ENCODE data around the gene S100P. TPM values are rescaled to one million over a fixed set of nuclear protein-coding genes. Genes with fewer than 3 reads are reported as not detected.
"Not testable (repeated sequence)": the region's sequence is repeated elsewhere in the genome, so short reads cannot be mapped to it uniquely, and the experiment has no call there.

S100P gene
- total RNA-seq, 4 donors from 2014 or later = 15.8 to 65.8 (median 51.8) TPM

DNA sequence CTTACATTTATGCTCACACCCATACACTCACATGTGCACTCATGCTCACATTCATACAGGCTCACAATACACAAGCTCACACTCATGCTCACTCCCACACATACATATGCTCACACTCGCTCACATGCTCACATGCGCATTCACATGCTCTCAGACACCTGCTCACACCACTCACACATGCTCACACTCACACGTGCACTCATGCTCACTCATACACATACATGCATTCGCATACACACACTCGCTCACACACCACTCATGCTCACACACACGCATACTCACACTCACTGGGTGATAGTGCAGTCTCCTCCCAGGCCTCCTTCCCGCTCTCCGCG is 28.4 kb upstream of the S100P start:
- Histone ChIP-seq H3K36me3 (peaks cover 0 to 19% (median 0%) of the 10 kb centered on the region in 3 donors), H3K9me3 (no peaks in the 10 kb centered on the region), H3K4me3 (no peak overlapping the region), H3K27me3 (peaks cover 0 to 32% (median 2%) of the 10 kb centered on the region in 4 donors), H3K4me1 (peaks cover 6 to 27% (median 7%) of the 10 kb centered on the region in 3 donors), H3K27ac (no peak overlapping the region)
- no peak for DNase-seq
- intact Hi-C loops (cut with DNase I) = no loop called here
- WGBS, 2 donors = 96 to 97% methylated on average over 9 of the region's 9 CpGs
- TF ChIP-seq, protein P1, sequence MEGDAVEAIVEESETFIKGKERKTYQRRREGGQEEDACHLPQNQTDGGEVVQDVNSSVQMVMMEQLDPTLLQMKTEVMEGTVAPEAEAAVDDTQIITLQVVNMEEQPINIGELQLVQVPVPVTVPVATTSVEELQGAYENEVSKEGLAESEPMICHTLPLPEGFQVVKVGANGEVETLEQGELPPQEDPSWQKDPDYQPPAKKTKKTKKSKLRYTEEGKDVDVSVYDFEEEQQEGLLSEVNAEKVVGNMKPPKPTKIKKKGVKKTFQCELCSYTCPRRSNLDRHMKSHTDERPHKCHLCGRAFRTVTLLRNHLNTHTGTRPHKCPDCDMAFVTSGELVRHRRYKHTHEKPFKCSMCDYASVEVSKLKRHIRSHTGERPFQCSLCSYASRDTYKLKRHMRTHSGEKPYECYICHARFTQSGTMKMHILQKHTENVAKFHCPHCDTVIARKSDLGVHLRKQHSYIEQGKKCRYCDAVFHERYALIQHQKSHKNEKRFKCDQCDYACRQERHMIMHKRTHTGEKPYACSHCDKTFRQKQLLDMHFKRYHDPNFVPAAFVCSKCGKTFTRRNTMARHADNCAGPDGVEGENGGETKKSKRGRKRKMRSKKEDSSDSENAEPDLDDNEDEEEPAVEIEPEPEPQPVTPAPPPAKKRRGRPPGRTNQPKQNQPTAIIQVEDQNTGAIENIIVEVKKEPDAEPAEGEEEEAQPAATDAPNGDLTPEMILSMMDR (IDR thresholded peaks at IDR 0.05) = no peak
- no peak for TF ChIP-seq POLR2A (IDR thresholded peaks at IDR 0.05)

DNA sequence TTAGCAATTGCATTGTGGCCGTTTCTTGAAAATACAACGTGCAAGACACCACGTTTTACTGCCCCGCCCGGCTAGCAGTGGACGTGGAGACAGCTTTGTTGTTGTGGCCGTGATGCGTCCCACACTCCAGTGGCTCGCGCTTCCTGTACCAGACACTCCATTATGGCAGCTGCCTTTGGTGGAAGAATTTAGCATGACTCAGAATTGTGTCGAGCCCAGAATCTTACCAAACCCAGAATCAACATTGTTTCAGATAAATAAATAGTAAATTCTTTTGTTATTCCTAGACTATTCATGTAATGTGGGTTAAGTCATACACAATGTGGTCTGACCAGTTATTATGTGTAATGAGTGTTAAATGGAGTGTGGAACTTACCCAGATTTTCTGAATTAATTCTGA is 25.3 kb upstream of the S100P start:
- no peak for DNase-seq
- H3K9me3 ChIP-seq = no peaks in the 10 kb centered on the region
- no peak overlapping the region for H3K4me3 ChIP-seq
- peaks cover 0 to 23% (median 0%) of the 10 kb centered on the region in 3 donors for H3K36me3 ChIP-seq
- intact Hi-C loops (cut with DNase I) = no loop called here
- H3K27me3 ChIP-seq = peaks cover 0 to 26% (median 2%) of the 10 kb centered on the region in 4 donors
- no peak for TF ChIP-seq POLR2A (IDR thresholded peaks at IDR 0.05)
- TF ChIP-seq, protein P1 (IDR thresholded peaks at IDR 0.05) = no peak
- peaks cover 6 to 42% (median 7%) of the 10 kb centered on the region in 3 donors for H3K4me1 ChIP-seq
- peak overlapping the region in 1 of 4 donors; percentile 65 for H3K27ac ChIP-seq
- WGBS, 2 donors = 57 to 67% methylated on average over 11 of the region's 11 CpGs

DNA sequence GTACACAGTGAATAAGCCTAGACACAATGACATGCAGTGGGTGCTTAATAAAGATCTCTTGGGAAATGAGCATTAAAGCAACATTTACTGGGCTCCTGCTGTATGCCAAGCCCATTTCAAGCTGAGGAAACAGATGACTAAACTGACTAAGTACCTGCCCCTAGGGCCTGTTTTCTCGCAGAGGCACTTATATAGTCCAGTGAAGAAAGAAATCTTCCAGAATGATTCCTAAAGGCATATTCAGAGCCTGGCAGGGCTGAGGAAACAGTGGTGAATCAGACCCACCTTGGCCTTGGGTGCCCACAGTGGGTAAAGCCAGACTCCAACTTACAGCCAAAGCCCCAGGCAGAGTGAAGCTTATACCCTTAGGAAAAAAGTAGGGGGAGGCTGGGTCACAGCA is 22.0 kb upstream of the S100P start:
- 40 to 43% methylated on average over 1 of the region's 1 CpG for WGBS, 2 donors

DNA sequence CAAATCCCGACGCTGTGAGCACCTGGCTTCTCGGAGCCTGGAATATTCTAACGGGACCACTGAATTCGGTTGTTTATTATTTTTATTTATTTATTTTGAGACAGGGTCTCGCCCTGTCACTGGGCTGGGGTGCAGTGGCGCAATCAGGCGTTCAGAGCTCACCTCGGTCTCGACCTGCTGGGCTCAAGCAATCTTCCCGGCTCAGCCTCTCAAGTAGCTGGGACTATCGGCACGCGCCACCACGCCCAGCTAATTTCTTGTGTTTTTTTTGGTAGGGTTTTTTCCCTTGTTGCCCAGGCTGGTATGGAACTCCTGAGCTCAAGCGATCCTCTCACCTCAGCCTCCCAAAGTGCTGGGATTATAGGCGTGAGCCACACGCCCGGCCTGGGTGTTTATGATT is 21.5 kb upstream of the S100P start:
- 94 to 96% methylated on average over 14 to 15 of the region's 19 CpGs for WGBS, 2 donors
- intact Hi-C loops (cut with DNase I) = no loop called here

More for the DNA sequence above, 22.0 kb upstream of the S100P start:
- H3K9me3 ChIP-seq = no peaks in the 10 kb centered on the region
- TF ChIP-seq, protein P1 (IDR thresholded peaks at IDR 0.05) = no peak
- no peak for TF ChIP-seq POLR2A (IDR thresholded peaks at IDR 0.05)
- peaks cover 0 to 36% (median 0%) of the 10 kb centered on the region in 3 donors for H3K36me3 ChIP-seq
- intact Hi-C loops (cut with DNase I) = no loop called here
- peaks cover 16 to 56% (median 19%) of the 10 kb centered on the region in 3 donors for H3K4me1 ChIP-seq
- no peak overlapping the region for H3K4me3 ChIP-seq
- no peak overlapping the region for H3K27ac ChIP-seq
- no peaks in the 10 kb centered on the region for H3K27me3 ChIP-seq
- no peak for DNase-seq

DNA sequence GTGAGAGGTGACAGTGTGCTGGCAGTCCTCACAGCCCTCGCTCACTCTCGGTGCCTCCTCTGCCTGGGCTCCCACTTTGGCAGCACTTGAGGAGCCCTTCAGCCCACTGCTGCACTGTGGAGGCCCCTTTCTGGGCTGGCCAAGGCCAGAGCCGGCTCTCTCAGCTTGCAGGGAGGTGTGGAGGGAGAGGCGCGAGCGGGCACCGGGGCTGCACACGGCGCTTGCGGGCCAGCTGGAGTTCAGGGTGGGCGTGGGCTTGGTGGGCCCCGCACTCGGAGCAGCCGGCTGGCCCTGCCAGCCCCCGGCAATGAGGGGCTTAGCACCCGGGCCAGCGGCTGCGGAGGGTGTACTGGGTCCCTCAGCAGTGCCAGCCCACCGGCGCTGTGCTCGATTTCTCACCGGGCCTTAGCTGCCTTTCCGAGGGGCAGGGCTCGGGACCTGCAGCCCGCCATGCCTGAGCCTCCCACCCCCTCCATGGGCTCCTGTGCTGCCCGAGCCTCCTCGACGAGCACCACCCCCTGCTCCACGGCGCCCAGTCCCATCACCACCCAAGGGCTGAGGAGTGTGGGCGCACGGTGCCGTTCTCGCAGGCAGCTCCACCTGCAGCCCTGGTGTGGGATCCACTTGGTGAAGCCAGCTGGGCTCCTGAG is 21.0 kb upstream of the S100P start:
- H3K9me3 ChIP-seq; H3K27me3 ChIP-seq; DNase-seq; intact Hi-C loops (cut with DNase I): not testable (repeated sequence)
- WGBS, 2 donors = no CpG with 5 or more reads among the region's 34 CpGs
- peak overlapping the region in 1 of 4 donors; percentile 89 for H3K4me3 ChIP-seq
- H3K4me1 ChIP-seq = peaks cover 22 to 66% (median 26%) of the 10 kb centered on the region in 3 donors
- H3K36me3 ChIP-seq = peaks cover 0 to 46% (median 0%) of the 10 kb centered on the region in 3 donors
- peak overlapping the region in 1 of 4 donors; percentile 95 for H3K27ac ChIP-seq

More for the DNA sequence above, 21.5 kb upstream of the S100P start:
- no peak for DNase-seq
- Histone ChIP-seq H3K4me3 (no peak overlapping the region), H3K4me1 (peaks cover 21 to 61% (median 24%) of the 10 kb centered on the region in 3 donors), H3K36me3 (peaks cover 0 to 41% (median 0%) of the 10 kb centered on the region in 3 donors), H3K9me3 (no peaks in the 10 kb centered on the region), H3K27ac (no peak overlapping the region), H3K27me3 (no peaks in the 10 kb centered on the region)
- TF ChIP-seq POLR2A (IDR thresholded peaks at IDR 0.05) = no peak
- TF ChIP-seq, protein P1 (IDR thresholded peaks at IDR 0.05) = no peak
